ENCODE measurements around the gene WFS1. TPM values are rescaled to one million over a fixed set of nuclear protein-coding genes. Genes with fewer than 3 reads are reported as not detected.

The WFS1 gene
- total RNA-seq, 1 donor from 2014 or later: 26.0 TPM

DNA sequence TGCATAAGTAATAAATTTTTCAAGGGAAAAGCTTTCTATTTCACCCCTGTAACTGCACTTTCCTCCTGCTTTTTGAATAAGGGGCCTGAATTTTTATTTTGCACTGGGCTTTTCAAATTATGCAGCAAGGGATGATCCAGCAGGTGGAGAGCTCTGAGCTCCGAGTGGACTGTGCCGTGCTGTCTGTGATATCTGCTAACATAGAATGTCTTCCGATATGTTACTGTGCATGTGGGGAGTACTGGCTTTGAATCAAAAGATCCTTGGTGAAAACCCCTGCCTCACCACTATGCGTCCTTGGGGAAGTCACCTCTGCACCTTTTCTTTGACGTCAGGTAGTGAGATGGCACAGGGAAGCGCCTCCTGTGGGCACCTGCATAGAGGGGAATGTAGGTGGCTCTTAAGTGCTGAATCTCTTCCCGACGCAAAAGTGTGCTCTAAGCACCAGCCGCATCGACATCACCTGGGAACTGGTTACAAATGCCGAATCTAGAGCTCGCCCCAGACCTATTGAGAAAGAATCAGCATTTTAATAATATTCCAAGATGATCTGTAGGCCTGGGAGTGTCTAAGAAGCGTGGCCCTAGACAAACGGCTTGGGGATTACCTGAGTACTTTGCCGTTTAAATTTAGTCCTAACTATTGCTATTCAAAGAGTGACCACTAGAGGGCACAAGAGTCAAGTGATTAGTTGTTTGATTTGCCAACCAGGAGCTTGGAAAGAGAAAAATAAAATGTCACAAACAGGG, 19.2 kb upstream of the WFS1 start:
- H3K27me3 ChIP-seq (ENCODE audit: control insufficient read depth, insufficient read depth, low read length): peaks cover 17% of the 10 kb centered on the region
- DNase-seq (ENCODE audit: low read depth): no peak
- H3K36me3 ChIP-seq (ENCODE audit: control insufficient read depth, insufficient read depth, low read length): no peaks in the 10 kb centered on the region
- no peak overlapping the region for H3K4me3 ChIP-seq (ENCODE audit: low read depth, low read length)
- TF ChIP-seq, protein P1, sequence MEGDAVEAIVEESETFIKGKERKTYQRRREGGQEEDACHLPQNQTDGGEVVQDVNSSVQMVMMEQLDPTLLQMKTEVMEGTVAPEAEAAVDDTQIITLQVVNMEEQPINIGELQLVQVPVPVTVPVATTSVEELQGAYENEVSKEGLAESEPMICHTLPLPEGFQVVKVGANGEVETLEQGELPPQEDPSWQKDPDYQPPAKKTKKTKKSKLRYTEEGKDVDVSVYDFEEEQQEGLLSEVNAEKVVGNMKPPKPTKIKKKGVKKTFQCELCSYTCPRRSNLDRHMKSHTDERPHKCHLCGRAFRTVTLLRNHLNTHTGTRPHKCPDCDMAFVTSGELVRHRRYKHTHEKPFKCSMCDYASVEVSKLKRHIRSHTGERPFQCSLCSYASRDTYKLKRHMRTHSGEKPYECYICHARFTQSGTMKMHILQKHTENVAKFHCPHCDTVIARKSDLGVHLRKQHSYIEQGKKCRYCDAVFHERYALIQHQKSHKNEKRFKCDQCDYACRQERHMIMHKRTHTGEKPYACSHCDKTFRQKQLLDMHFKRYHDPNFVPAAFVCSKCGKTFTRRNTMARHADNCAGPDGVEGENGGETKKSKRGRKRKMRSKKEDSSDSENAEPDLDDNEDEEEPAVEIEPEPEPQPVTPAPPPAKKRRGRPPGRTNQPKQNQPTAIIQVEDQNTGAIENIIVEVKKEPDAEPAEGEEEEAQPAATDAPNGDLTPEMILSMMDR (IDR thresholded peaks at IDR 0.05; ENCODE audit: insufficient read depth, low read length, poor library complexity, severe bottlenecking): peak; percentile 65

DNA sequence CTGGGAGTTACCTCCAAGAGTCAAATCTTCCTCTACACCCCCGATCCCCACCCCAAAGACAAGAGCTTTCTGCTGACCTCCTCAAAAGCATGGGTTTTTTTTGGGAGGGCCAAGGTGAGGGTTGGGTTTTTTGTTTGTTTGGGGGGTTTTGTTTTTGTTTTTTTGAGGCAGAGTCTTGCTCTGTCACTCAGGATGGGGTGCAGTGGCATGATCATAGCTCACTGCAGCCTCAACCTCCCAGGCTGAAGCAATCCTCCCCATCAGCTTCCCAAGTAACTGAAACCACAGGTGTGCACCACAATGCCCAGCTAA, 18.7 kb upstream of the WFS1 start:
- TF ChIP-seq, protein P1 (IDR thresholded peaks at IDR 0.05; ENCODE audit: insufficient read depth, low read length, poor library complexity, severe bottlenecking): no peak
- no peak for DNase-seq (ENCODE audit: low read depth)
- Histone ChIP-seq H3K36me3 (ENCODE audit: control insufficient read depth, insufficient read depth, low read length) (no peaks in the 10 kb centered on the region), H3K27me3 (ENCODE audit: control insufficient read depth, insufficient read depth, low read length) (peaks cover 12% of the 10 kb centered on the region), H3K4me3 (ENCODE audit: low read depth, low read length) (no peak overlapping the region)

DNA sequence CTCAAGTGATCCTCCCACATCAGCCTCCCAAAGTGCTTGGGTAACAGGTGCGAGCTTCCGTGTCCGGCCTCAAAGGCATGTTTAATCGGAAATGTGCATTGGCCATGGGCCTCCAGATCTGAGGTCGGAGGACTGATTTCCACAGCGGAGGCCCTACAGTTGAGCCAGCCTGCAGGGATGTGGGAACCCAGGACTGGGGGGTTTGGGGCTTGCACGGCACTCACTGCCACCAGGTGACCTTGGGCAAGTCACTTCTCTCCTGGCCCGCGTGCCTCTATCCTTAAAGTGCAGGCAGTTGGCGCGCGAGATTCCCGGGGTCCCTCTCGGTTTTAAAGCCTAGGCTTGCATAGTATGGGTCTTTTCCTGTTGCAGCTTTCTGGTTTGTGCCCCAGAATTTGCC, 18.3 kb upstream of the WFS1 start:
- peaks cover 7% of the 10 kb centered on the region for H3K27me3 ChIP-seq (ENCODE audit: control insufficient read depth, insufficient read depth, low read length)
- DNase-seq (ENCODE audit: low read depth): no peak
- no peaks in the 10 kb centered on the region for H3K36me3 ChIP-seq (ENCODE audit: control insufficient read depth, insufficient read depth, low read length)
- TF ChIP-seq, protein P1 (IDR thresholded peaks at IDR 0.05; ENCODE audit: insufficient read depth, low read length, poor library complexity, severe bottlenecking): no peak
- no peak overlapping the region for H3K4me3 ChIP-seq (ENCODE audit: low read depth, low read length)

DNA sequence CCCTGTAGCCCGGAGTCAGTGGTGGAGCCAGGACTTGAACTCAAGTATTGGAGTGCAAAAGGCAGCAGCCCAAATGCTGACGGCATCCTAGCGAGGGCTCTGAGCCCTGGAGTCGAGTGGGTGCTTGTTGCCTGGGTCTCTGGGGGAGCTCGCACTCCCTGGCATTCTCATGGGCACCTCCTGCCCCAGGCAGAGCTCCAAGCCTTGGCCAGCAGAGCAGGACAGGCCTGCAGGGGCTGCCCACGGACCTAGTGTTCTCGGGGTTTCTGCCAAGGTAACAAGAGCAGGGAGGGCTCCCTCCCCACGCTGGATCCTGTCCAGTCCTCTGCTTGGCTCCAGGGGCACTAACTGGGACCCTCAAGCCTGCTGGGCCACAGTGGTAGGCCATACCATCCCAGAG, 17.6 kb upstream of the WFS1 start:
- TF ChIP-seq, protein P1 (IDR thresholded peaks at IDR 0.05; ENCODE audit: insufficient read depth, low read length, poor library complexity, severe bottlenecking): no peak
- DNase-seq (ENCODE audit: low read depth): no peak
- Histone ChIP-seq H3K4me3 (ENCODE audit: low read depth, low read length) (no peak overlapping the region), H3K27me3 (ENCODE audit: control insufficient read depth, insufficient read depth, low read length) (peaks cover 6% of the 10 kb centered on the region), H3K36me3 (ENCODE audit: control insufficient read depth, insufficient read depth, low read length) (no peaks in the 10 kb centered on the region)

DNA sequence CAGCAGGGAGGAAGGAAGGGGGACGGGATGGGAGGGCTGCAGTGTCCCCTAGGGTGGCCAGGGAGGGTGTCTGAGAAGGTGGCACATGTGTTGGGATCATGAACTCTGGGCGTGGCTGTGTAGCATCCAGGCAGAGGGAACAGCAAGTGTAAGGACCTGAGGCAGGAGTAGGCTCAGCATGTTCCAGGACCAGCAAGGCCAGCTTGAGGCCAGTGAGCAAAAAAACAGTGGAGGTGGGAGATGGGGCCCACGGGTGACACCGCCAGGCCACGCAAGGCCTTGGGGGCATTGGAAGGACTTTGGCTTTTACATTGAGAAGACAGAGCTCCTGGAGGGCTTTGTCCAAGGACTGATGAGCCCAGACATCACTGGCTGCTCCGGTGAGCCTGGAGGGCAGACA, 16.5 kb upstream of the WFS1 start:
- TF ChIP-seq, protein P1 (IDR thresholded peaks at IDR 0.05; ENCODE audit: insufficient read depth, low read length, poor library complexity, severe bottlenecking): no peak
- H3K4me3 ChIP-seq (ENCODE audit: low read depth, low read length): no peak overlapping the region
- no peak for DNase-seq (ENCODE audit: low read depth)
- no peaks in the 10 kb centered on the region for H3K36me3 ChIP-seq (ENCODE audit: control insufficient read depth, insufficient read depth, low read length)
- H3K27me3 ChIP-seq (ENCODE audit: control insufficient read depth, insufficient read depth, low read length): peaks cover 5% of the 10 kb centered on the region

DNA sequence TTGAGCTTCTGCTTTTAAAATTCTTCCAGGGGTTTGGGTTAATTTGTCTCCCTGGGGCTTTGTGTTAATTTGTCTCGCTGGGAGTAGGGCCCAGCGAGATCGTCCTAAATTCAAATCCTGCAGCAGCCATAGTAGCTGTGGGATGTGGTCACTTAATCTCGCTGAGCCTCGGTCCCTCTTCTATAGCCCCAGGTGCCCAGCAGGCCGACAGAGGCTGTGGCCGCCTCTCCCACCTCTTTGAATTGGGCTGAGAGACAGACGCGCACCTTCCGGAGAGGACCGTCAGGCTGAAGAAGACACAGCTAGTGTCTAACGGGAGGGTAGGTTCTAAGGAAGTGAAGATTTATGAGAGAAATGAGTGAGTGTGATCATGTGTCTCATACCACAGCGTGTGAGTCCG, 15.7 kb upstream of the WFS1 start:
- TF ChIP-seq, protein P1 (IDR thresholded peaks at IDR 0.05; ENCODE audit: insufficient read depth, low read length, poor library complexity, severe bottlenecking): no peak
- H3K27me3 ChIP-seq (ENCODE audit: control insufficient read depth, insufficient read depth, low read length): peaks cover 4% of the 10 kb centered on the region
- H3K4me3 ChIP-seq (ENCODE audit: low read depth, low read length): no peak overlapping the region
- DNase-seq (ENCODE audit: low read depth): no peak
- no peaks in the 10 kb centered on the region for H3K36me3 ChIP-seq (ENCODE audit: control insufficient read depth, insufficient read depth, low read length)
